SK-N-SH (cell line): ENCODE measurements around the gene HS2ST1. TPM values are rescaled to one million over a fixed set of nuclear protein-coding genes. Genes with fewer than 3 reads are reported as not detected.

Experiments used
- CTCF ChIA-PET: fragments of 300-600, 350-600 bp; formaldehyde crosslinking; extraction: SDS; loops from one replicate; lab custom pipeline; 2021; lab: Yijun Ruan, JAX
- POLR2A ChIA-PET: fragments of 350-600 bp; sonication (Branson Sonifier 250); formaldehyde crosslinking; extraction: SDS; loops from one replicate; lab custom pipeline; 2020; ENCODE audit warnings: antibody characterized with exemption, inconsistent platforms; lab: Yijun Ruan, JAX
- DNase-seq: peaks from one replicate; pipeline ENCODE4 v3.0.0; 2012
- H2AFZ ChIP-seq: fragments of 200-600 bp; sonication (generic); 2 replicates; pipeline ENCODE4 v1.8.1; 2016; ENCODE audit warnings: antibody characterized with exemption, mild to moderate bottlenecking, low read depth
- H3F3A ChIP-seq: fragments of 200-600 bp; sonication (generic); replicated peaks from 2 replicates; pipeline ENCODE3; 2016; ENCODE audit warnings: antibody characterized with exemption, mild to moderate bottlenecking; ENCODE audit not compliant: insufficient read depth
- H3K27ac ChIP-seq, 2 experiments: fragments of 200-500 bp in 1 of 2; fragments of 200-600 bp in 1 of 2; sonication (Bioruptor generic) in 1 of 2; sonication (generic), shearing (Covaris generic) in 1 of 2; 2 replicates each; pipeline versions ENCODE4 v1.5.1 to v1.6.1; 2014 to 2016; ENCODE audit warnings: low read depth in 2 of 2, inconsistent platforms in 1 of 2, low read length in 1 of 2, mild to moderate bottlenecking in 1 of 2, mixed read lengths in 1 of 2
- H3K27me3 ChIP-seq: fragments of 200-600 bp; sonication (generic), shearing (Covaris generic); 2 replicates; pipeline ENCODE4 v1.6.1; 2016; ENCODE audit warnings: mixed run types; ENCODE audit not compliant: insufficient read depth
- H3K36me3 ChIP-seq, 2 experiments: fragments of 200-500 bp in 1 of 2; fragments of 200-600 bp in 1 of 2; sonication (Bioruptor generic) in 1 of 2; sonication (generic) in 1 of 2; replicated peaks in 1 of 2; 2 replicates each; pipeline versions ENCODE3 to v1.5.1; 2014 to 2016; ENCODE audit warnings: low read length in 1 of 2, mild to moderate bottlenecking in 1 of 2; ENCODE audit not compliant: insufficient read depth in 2 of 2, control insufficient read depth in 1 of 2
- H3K4me1 ChIP-seq, 2 experiments: fragments of 200-500 bp in 1 of 2; fragments of 200-600 bp in 1 of 2; sonication (Bioruptor generic) in 1 of 2; sonication (generic), shearing (Covaris generic) in 1 of 2; 2 replicates each; pipeline versions ENCODE4 v1.5.1 to v1.6.1; 2014 to 2016; ENCODE audit warnings: low read depth in 1 of 2, low read length in 1 of 2, mixed run types in 1 of 2; ENCODE audit not compliant: insufficient read depth in 2 of 2, control insufficient read depth in 1 of 2
- H3K4me2 ChIP-seq: fragments of 200-600 bp; sonication (generic), shearing (Covaris generic); 2 replicates; pipeline ENCODE4 v1.6.1; 2017; ENCODE audit warnings: mixed run types
- H3K4me3 ChIP-seq, 2 experiments: fragments of 200-500 bp in 1 of 2; fragments of 200-600 bp in 1 of 2; sonication (Bioruptor generic) in 1 of 2; sonication (generic), shearing (Covaris generic) in 1 of 2; 2 replicates each; pipeline versions ENCODE4 v1.5.1 to v1.8.1; 2014 to 2016; ENCODE audit warnings: low read depth in 2 of 2, inconsistent platforms in 1 of 2, low read length in 1 of 2, mild to moderate bottlenecking in 1 of 2, mixed read lengths in 1 of 2, moderate library complexity in 1 of 2
- H3K79me2 ChIP-seq: fragments of 200-600 bp; sonication (generic); 2 replicates; pipeline ENCODE4 v1.8.1; 2017; ENCODE audit warnings: mild to moderate bottlenecking; ENCODE audit not compliant: insufficient read depth
- H3K9ac ChIP-seq: fragments of 200-600 bp; sonication (generic); 2 replicates; pipeline ENCODE4 v1.6.1; 2017; ENCODE audit warnings: mixed run types
- H3K9me2 ChIP-seq: fragments of 200-600 bp; sonication (generic); 2 replicates; pipeline ENCODE4 v1.6.1; 2017; ENCODE audit warnings: mixed run types
- H3K9me3 ChIP-seq: fragments of 200-600 bp; sonication (generic); 2 replicates; pipeline ENCODE4 v1.6.1; 2017; ENCODE audit warnings: mixed run types, mild to moderate bottlenecking, moderate library complexity
- H4K20me1 ChIP-seq: fragments of 200-600 bp; sonication (generic); 2 replicates; pipeline ENCODE4 v1.6.1; 2017; ENCODE audit warnings: mild to moderate bottlenecking, mixed run types; ENCODE audit not compliant: insufficient read depth
- ELF1 ChIP-seq: IDR thresholded peaks from 2 replicates; pipeline ENCODE4 v1.4.0; 2012
- EP300 ChIP-seq, 2 experiments: IDR thresholded peaks; 2 replicates each; pipeline versions ENCODE4 v1.4.0 to v1.6.1; 2012; ENCODE audit warnings: borderline replicate concordance in 1 of 2, low read depth in 1 of 2, low read length in 1 of 2
- FOSL2 ChIP-seq: IDR thresholded peaks from 2 replicates; pipeline ENCODE4 v1.4.0; 2012; ENCODE audit warnings: low read depth, mild to moderate bottlenecking, moderate library complexity, borderline replicate concordance
- FOXM1 ChIP-seq: IDR thresholded peaks from 2 replicates; pipeline ENCODE4 v1.4.0; 2012; ENCODE audit warnings: low read depth, mild to moderate bottlenecking
- GABPA ChIP-seq: IDR thresholded peaks from 2 replicates; pipeline ENCODE4 v1.4.0; 2012; ENCODE audit warnings: low read depth, mild to moderate bottlenecking
- GATA2 ChIP-seq: sonication (generic); formaldehyde crosslinking; IDR thresholded peaks from 2 replicates; pipeline ENCODE4 v1.5.0; 2020; ENCODE audit warnings: mild to moderate bottlenecking, missing genetic modification reagents
- JUND ChIP-seq: IDR thresholded peaks from 2 replicates; pipeline ENCODE4 v1.4.0; 2012
- MEF2A ChIP-seq: IDR thresholded peaks from 2 replicates; pipeline ENCODE4 v1.4.0; 2012; ENCODE audit warnings: low read depth, borderline replicate concordance
- MXI1 ChIP-seq: IDR thresholded peaks from 2 replicates; pipeline ENCODE4 v1.6.1; 2012; ENCODE audit warnings: mild to moderate bottlenecking, low read depth, low read length, improper control_type of control experiment
- NFIC ChIP-seq: IDR thresholded peaks from 2 replicates; pipeline ENCODE4 v1.4.0; 2012; ENCODE audit warnings: borderline replicate concordance
- NRF1 ChIP-seq: IDR thresholded peaks from 2 replicates; pipeline ENCODE4 v1.6.1; 2012; ENCODE audit warnings: low read depth, mild to moderate bottlenecking, low read length
- RAD21 ChIP-seq: IDR thresholded peaks from 2 replicates; pipeline ENCODE4 v1.6.1; 2012; ENCODE audit warnings: mild to moderate bottlenecking, low read length
- RFX5 ChIP-seq: IDR thresholded peaks from 2 replicates; pipeline ENCODE4 v1.6.1; 2012; ENCODE audit warnings: mild to moderate bottlenecking, improper control_type of control experiment, low read length
- SMC3 ChIP-seq: IDR thresholded peaks from 2 replicates; pipeline ENCODE4 v1.6.1; 2012; ENCODE audit warnings: low read depth, low read length, improper control_type of control experiment
- TAF1 ChIP-seq: IDR thresholded peaks from 2 replicates; pipeline ENCODE4 v1.6.1; 2012; ENCODE audit warnings: low read depth, mild to moderate bottlenecking, low read length, moderate library complexity, borderline replicate concordance
- TEAD4 ChIP-seq: IDR thresholded peaks from 2 replicates; pipeline ENCODE4 v1.4.0; 2012; ENCODE audit warnings: mild to moderate bottlenecking, borderline replicate concordance; ENCODE audit not compliant: insufficient read depth
- WGBS: methylation state at CpG from one replicate; pipeline ENCODE4 v1.1.6; 2017; ENCODE audit warnings: low lambda C conversion rate; 5-methylcytosine and 5-hydroxymethylcytosine counted together
- polyA plus RNA-seq, 3 experiments: library from polyadenylated mRNA; depleted of rRNA; stranded (reverse); fragments of >200 nt; gene quantifications; 2 replicates each; pipeline ENCODE4 v1.2.3, GENCODE V29; 2012
- TF ChIP-seq, protein P1 (sequence below): IDR thresholded peaks from 2 replicates; pipeline ENCODE4 v1.4.0; 2012; ENCODE audit warnings: low read depth
- TF ChIP-seq, protein P2 (sequence below): IDR thresholded peaks from 2 replicates; pipeline ENCODE4 v1.4.0; 2012; ENCODE audit warnings: low read depth, borderline replicate concordance
- TF ChIP-seq, protein P3 (sequence below): fragments of 200-600 bp; sonication (generic); IDR thresholded peaks from 2 replicates; pipeline ENCODE4 v1.6.1; 2017; ENCODE audit warnings: antibody characterized with exemption, mild to moderate bottlenecking, moderate library complexity
- TF ChIP-seq, protein P4 (sequence below): IDR thresholded peaks from 2 replicates; pipeline ENCODE4 v1.4.0; 2012; ENCODE audit warnings: low read depth, borderline replicate concordance
- TF ChIP-seq, protein P5 (sequence below): fragments of 150-350 bp; IDR thresholded peaks from 2 replicates; pipeline ENCODE4 v1.6.1; 2016; ENCODE audit warnings: mild to moderate bottlenecking, low read depth, low read length

Gene HS2ST1
- polyA plus RNA-seq, 1 of the 3 experiments (the other 2 are of a cell fraction): 16.6 TPM

DNA sequence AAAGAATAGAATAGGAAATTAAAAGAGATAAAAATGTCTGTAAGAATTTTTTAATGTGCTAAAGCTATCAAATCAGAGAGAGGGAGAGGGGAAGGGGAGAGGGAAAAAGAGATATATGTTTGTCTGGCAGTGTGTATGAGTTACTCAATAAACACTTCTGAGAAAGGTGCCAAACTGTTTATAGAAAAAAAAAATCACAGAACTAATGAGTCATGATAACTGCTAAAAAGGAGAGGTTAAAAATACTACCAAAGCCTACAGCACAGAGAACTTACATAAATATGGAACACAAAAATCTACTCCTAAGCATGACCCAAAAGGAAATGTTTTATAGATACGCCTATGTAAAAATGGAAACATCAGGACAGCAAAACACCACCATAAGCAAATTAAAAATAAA lies 46.0 kb upstream of the HS2ST1 start:
- no peaks in the 10 kb centered on the region for H3K4me1 ChIP-seq
- TF ChIP-seq RAD21 (no peak), SMC3 (no peak), MXI1 (no peak), ELF1 (no peak)
- TF ChIP-seq, protein P1, sequence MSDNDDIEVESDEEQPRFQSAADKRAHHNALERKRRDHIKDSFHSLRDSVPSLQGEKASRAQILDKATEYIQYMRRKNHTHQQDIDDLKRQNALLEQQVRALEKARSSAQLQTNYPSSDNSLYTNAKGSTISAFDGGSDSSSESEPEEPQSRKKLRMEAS: no peak
- TF ChIP-seq, protein P2, sequence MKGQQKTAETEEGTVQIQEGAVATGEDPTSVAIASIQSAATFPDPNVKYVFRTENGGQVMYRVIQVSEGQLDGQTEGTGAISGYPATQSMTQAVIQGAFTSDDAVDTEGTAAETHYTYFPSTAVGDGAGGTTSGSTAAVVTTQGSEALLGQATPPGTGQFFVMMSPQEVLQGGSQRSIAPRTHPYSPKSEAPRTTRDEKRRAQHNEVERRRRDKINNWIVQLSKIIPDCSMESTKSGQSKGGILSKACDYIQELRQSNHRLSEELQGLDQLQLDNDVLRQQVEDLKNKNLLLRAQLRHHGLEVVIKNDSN: no peak
- TF ChIP-seq, protein P3, sequence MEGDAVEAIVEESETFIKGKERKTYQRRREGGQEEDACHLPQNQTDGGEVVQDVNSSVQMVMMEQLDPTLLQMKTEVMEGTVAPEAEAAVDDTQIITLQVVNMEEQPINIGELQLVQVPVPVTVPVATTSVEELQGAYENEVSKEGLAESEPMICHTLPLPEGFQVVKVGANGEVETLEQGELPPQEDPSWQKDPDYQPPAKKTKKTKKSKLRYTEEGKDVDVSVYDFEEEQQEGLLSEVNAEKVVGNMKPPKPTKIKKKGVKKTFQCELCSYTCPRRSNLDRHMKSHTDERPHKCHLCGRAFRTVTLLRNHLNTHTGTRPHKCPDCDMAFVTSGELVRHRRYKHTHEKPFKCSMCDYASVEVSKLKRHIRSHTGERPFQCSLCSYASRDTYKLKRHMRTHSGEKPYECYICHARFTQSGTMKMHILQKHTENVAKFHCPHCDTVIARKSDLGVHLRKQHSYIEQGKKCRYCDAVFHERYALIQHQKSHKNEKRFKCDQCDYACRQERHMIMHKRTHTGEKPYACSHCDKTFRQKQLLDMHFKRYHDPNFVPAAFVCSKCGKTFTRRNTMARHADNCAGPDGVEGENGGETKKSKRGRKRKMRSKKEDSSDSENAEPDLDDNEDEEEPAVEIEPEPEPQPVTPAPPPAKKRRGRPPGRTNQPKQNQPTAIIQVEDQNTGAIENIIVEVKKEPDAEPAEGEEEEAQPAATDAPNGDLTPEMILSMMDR: no peak
- H3F3A ChIP-seq: peaks cover 23% of the 10 kb centered on the region
- CTCF ChIA-PET: no interaction called here
- H3K4me3 ChIP-seq: no peak overlapping the region
- H3K27ac ChIP-seq: no peak overlapping the region
- H3K36me3 ChIP-seq: peaks cover 0 to 21% of the 10 kb centered on the region in 2 experiments
- POLR2A ChIA-PET: no interaction called here
- H3K79me2 ChIP-seq: peaks cover 27% of the 10 kb centered on the region
- no peaks in the 10 kb centered on the region; the same call in 1 of the 2 replicates for H4K20me1 ChIP-seq
- H3K9me2 ChIP-seq: no peaks in the 10 kb centered on the region
- no peaks in the 10 kb centered on the region for H3K27me3 ChIP-seq
- H3K4me2 ChIP-seq: no peak overlapping the region
- H3K9ac ChIP-seq: no peak overlapping the region
- 97% methylated on average over 1 of the region's 1 CpG for WGBS
- no peak for DNase-seq
- no peaks in the 10 kb centered on the region; the same call in 1 of the 2 replicates for H3K9me3 ChIP-seq
- no peak overlapping the region for H2AFZ ChIP-seq

DNA sequence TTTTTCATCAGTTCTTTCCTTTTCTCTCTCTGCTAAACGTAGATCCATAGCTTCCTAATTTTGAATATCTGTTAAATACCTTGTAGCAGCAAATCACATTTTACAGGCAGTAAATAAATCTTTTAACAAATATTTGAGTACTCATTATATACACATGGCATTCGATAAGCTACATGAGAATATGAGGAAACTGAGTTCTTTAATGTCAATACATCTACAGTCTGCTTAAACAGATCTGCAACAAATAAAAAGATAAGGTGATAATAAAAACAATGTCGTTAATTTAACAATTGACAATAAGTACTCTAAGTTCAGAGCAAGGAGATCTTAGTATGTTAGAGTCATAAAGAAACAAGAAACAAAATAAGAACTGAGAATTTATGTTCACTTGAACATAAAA lies 43.4 kb upstream of the HS2ST1 start:
- H3K27ac ChIP-seq: no peak overlapping the region
- DNase-seq: no peak
- WGBS: 82% methylated on average over 3 of the region's 3 CpGs
- POLR2A ChIA-PET: no interaction called here
- no peak overlapping the region for H3K9ac ChIP-seq
- H3K4me1 ChIP-seq: no peaks in the 10 kb centered on the region
- peaks cover 27% of the 10 kb centered on the region for H3K79me2 ChIP-seq
- no peak overlapping the region for H2AFZ ChIP-seq
- H3K9me3 ChIP-seq: no peaks in the 10 kb centered on the region; the same call in 1 of the 2 replicates
- CTCF ChIA-PET: interaction anchor here (1.3 kb wide), 1 partner anchor 25 kb away, joined by 3 read pairs; no protein-coding TSS in a partner anchor
- H3F3A ChIP-seq: peaks cover 28% of the 10 kb centered on the region
- H3K4me3 ChIP-seq: no peak overlapping the region
- H3K27me3 ChIP-seq: no peaks in the 10 kb centered on the region
- no peaks in the 10 kb centered on the region; the same call in 1 of the 2 replicates for H4K20me1 ChIP-seq
- no peaks in the 10 kb centered on the region for H3K9me2 ChIP-seq
- no peak overlapping the region for H3K4me2 ChIP-seq
- TF ChIP-seq NRF1 (no peak), RAD21 (no peak), RFX5 (no peak), TEAD4 (no peak), GATA2 (CRISPR knock-in tag) (no peak), JUND (no peak), NFIC (no peak), FOXM1 (no peak), TAF1 (no peak), MEF2A (no peak), FOSL2 (no peak), GABPA (no peak), SMC3 (no peak), EP300 (IDR thresholded peaks at IDR 0.05; ENCODE audit: borderline replicate concordance in 1 of 2, low read depth in 1 of 2, low read length in 1 of 2) (no peak)
- TF ChIP-seq, protein P4, sequence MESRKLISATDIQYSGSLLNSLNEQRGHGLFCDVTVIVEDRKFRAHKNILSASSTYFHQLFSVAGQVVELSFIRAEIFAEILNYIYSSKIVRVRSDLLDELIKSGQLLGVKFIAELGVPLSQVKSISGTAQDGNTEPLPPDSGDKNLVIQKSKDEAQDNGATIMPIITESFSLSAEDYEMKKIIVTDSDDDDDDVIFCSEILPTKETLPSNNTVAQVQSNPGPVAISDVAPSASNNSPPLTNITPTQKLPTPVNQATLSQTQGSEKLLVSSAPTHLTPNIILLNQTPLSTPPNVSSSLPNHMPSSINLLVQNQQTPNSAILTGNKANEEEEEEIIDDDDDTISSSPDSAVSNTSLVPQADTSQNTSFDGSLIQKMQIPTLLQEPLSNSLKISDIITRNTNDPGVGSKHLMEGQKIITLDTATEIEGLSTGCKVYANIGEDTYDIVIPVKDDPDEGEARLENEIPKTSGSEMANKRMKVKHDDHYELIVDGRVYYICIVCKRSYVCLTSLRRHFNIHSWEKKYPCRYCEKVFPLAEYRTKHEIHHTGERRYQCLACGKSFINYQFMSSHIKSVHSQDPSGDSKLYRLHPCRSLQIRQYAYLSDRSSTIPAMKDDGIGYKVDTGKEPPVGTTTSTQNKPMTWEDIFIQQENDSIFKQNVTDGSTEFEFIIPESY: no peak
- TF ChIP-seq, protein P5, sequence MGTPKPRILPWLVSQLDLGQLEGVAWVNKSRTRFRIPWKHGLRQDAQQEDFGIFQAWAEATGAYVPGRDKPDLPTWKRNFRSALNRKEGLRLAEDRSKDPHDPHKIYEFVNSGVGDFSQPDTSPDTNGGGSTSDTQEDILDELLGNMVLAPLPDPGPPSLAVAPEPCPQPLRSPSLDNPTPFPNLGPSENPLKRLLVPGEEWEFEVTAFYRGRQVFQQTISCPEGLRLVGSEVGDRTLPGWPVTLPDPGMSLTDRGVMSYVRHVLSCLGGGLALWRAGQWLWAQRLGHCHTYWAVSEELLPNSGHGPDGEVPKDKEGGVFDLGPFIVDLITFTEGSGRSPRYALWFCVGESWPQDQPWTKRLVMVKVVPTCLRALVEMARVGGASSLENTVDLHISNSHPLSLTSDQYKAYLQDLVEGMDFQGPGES: no peak
- H3K36me3 ChIP-seq: peaks cover 7 to 37% of the 10 kb centered on the region in 2 experiments
